ENCODE data around the gene KCNK5. TPM values are rescaled to one million over a fixed set of nuclear protein-coding genes. Genes with fewer than 3 reads are reported as not detected.
A peak's percentile ranks its signal among the peaks of the same experiment; 100 is the strongest.

KCNK5 gene, protein sequence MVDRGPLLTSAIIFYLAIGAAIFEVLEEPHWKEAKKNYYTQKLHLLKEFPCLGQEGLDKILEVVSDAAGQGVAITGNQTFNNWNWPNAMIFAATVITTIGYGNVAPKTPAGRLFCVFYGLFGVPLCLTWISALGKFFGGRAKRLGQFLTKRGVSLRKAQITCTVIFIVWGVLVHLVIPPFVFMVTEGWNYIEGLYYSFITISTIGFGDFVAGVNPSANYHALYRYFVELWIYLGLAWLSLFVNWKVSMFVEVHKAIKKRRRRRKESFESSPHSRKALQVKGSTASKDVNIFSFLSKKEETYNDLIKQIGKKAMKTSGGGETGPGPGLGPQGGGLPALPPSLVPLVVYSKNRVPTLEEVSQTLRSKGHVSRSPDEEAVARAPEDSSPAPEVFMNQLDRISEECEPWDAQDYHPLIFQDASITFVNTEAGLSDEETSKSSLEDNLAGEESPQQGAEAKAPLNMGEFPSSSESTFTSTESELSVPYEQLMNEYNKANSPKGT
- 10 to 100 TPM in 3 of 4 donors, 1 to 10 TPM in 1; 9.2 to 14.3 (median 13.0) TPM for total RNA-seq

DNA sequence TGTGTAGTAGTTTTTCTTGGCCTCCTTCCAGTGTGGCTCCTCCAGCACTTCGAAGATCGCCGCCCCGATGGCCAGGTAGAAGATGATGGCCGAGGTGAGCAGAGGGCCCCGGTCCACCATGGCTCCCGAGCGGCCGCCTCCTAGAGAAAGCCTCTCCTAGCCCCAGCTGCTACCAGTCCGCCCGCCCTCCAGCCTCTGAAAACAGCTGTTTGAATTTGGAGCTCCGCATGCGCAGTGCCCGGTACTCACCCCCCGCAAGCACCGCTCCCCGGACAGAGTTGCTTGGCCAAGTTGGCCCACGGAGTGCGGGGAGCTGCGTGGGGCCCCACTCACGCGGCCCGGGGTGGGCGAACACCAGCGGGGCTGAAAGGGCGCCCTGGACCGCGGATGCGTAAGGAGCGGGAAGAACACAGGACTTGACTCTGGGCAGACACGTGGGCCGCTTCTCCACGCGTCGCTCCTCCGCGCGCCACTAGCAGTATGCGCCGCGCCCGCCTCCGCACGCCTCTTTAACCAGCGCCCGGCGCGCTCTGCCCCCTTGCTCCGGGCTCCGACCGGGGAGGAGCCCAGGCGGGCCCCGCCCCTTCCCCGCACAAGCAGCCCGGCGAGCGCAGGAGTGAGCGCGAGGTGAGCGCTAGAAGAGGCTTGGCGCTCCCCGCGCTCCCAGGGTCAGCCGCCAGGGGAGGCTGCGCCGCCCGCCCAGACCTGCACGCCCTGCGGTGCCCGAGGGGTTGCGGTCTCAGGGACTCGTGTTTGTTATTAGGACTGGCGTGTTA, at the start of gene KCNK5:
KCNK5 (minus strand) TSS at position 484 of the 776 bp plus-strand sequence; CDS start at position 120, 364 bp downstream.
- intact Hi-C loops (cut with DNase I), result no loop called here
- Histone ChIP-seq H3K36me3 (no peaks in the 10 kb centered on the region), H3K4me3 (replicated peaks in 1 of 3) (peak within 1 kb of the TSS; percentile 40 to 48 (median 46)), H3K27ac (peak within 1 kb of the TSS; percentile 27 to 91 (median 50)), H3K4me1 (peaks cover 34 to 40% of the 10 kb centered on the region in 2 donors), H3K27me3 (no peaks in the 10 kb centered on the region), H3K9me3 (no peaks in the 10 kb centered on the region)
- peak; percentile 27 to 92 for TF ChIP-seq POLR2A (IDR thresholded peaks at IDR 0.05)
- TF ChIP-seq, protein P1, sequence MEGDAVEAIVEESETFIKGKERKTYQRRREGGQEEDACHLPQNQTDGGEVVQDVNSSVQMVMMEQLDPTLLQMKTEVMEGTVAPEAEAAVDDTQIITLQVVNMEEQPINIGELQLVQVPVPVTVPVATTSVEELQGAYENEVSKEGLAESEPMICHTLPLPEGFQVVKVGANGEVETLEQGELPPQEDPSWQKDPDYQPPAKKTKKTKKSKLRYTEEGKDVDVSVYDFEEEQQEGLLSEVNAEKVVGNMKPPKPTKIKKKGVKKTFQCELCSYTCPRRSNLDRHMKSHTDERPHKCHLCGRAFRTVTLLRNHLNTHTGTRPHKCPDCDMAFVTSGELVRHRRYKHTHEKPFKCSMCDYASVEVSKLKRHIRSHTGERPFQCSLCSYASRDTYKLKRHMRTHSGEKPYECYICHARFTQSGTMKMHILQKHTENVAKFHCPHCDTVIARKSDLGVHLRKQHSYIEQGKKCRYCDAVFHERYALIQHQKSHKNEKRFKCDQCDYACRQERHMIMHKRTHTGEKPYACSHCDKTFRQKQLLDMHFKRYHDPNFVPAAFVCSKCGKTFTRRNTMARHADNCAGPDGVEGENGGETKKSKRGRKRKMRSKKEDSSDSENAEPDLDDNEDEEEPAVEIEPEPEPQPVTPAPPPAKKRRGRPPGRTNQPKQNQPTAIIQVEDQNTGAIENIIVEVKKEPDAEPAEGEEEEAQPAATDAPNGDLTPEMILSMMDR (IDR thresholded peaks at IDR 0.05), result peak; percentile 49 to 89 (median 76)
- WGBS, 2 donors, result 0 to 2% methylated on average over 24 to 56 of the region's 73 CpGs
- peak; percentile 91 to 92 for DNase-seq

DNA sequence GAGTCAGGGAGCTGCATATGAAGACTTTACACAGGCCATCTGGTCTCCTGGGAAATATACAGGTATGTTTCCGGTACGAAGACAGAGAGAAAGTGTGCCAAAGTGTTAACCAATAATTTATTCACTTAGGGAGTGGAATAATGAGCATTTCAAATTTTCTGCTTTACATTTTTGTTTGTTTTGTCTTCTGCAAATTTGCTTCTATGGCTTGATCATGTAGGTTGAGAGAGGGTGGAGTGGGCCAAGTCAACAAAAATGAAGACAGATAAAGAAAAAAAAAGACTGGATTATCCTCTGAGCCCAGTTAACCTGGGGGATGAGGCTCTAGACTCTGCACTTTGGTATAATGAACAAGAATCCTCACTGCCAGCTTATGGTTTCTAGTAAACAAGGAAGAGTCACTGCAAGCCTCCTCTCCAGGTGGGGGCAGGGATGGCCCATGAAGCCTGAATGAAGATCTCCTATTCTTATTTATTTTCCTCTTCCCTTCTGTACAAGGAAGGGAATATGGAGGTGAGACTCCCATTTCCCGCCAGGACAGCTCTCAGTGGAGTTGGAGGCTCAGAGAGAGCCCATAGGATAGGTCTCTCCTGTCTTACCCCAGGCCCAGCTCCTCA, 47.2 kb upstream of the KCNK5 start:
- DNase-seq, result no peak
- Histone ChIP-seq H3K9me3 (no peaks in the 10 kb centered on the region), H3K27ac (no peak overlapping the region), H3K36me3 (no peaks in the 10 kb centered on the region), H3K4me3 (replicated peaks in 1 of 3) (no peak overlapping the region), H3K4me1 (peaks cover 14 to 29% of the 10 kb centered on the region in 2 donors), H3K27me3 (no peaks in the 10 kb centered on the region)
- intact Hi-C loops (cut with DNase I), result no loop called here
- TF ChIP-seq, protein P1 (IDR thresholded peaks at IDR 0.05), result no peak
- TF ChIP-seq POLR2A (IDR thresholded peaks at IDR 0.05), result no peak
- 95 to 97% methylated on average over 3 of the region's 3 CpGs for WGBS, 2 donors

DNA sequence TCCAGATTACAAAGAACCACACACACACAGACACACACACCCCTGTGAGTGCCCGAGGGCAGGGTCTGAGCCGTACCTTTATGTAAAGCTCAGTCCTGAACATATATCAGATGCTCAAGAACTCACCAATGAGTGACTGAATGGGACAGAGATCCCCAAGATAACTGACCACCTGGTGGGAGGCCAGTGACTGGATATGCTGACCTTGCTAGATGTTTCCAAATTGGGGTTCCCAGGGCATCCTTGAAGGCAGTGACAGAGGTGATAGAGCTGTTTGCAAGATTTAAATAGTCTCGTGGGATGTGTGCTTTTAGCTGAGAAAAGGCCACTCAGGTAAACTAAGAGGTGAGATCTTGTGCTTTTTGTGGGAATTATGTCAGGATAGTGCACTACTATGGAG, 45.6 kb upstream of the KCNK5 start:
- H3K4me1 ChIP-seq, result peaks cover 14 to 21% of the 10 kb centered on the region in 2 donors
- no peak overlapping the region for H3K4me3 ChIP-seq (replicated peaks in 1 of 3)
- H3K27me3 ChIP-seq, result no peaks in the 10 kb centered on the region
- WGBS, 2 donors, result 79 to 80% methylated on average over 3 of the region's 3 CpGs
- TF ChIP-seq, protein P1 (IDR thresholded peaks at IDR 0.05), result no peak
- no peak for TF ChIP-seq POLR2A (IDR thresholded peaks at IDR 0.05)
- DNase-seq, result no peak
- no peaks in the 10 kb centered on the region for H3K9me3 ChIP-seq
- no peaks in the 10 kb centered on the region for H3K36me3 ChIP-seq
- H3K27ac ChIP-seq, result peak overlapping the region in 2 of 3 donors; percentile 39 to 45
- intact Hi-C loops (cut with DNase I), result no loop called here

DNA sequence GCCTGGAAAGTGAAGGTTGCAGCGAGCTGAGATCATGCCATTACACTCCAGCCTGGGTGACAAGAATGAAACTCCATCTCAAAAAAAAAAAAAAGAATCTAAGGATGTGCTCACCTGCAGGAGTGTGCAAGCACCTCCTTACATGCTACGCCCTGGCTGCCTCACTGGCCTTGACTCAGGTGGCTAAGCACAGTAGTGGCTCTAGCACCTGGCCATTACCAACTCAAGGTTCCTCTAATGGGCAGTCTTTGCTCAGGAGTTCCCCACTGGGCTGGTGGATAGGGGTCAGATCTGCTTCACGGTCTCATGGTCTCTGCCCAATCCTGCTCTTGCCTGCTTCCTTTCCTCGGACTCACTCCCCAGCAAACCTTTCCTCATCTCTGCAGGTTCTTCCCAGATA, 45.2 kb upstream of the KCNK5 start:
- 26 to 35% methylated on average over 4 of the region's 4 CpGs for WGBS, 2 donors
- H3K4me3 ChIP-seq (replicated peaks in 1 of 3), result no peak overlapping the region
- H3K9me3 ChIP-seq, result no peaks in the 10 kb centered on the region
- peak; percentile 83 to 86 for DNase-seq
- intact Hi-C loops (cut with DNase I), result no loop called here
- H3K4me1 ChIP-seq, result peaks cover 14 to 19% of the 10 kb centered on the region in 2 donors
- no peaks in the 10 kb centered on the region for H3K36me3 ChIP-seq
- peak overlapping the region in 2 of 3 donors; percentile 39 to 45 for H3K27ac ChIP-seq
- H3K27me3 ChIP-seq, result no peaks in the 10 kb centered on the region
- TF ChIP-seq POLR2A (IDR thresholded peaks at IDR 0.05), result no peak
- TF ChIP-seq, protein P1 (IDR thresholded peaks at IDR 0.05), result no peak
